D721Med (cell line): ENCODE data around the gene FBXO5.
A peak's percentile ranks its signal among the peaks of the same experiment; 100 is the strongest.

Source experiments
- DNase-seq: peaks from one replicate; pipeline ENCODE4 v3.0.0; 2011; ENCODE audit warnings: low spot score; ENCODE audit not compliant: insufficient read length
- FAIRE-seq: peaks from 2 replicates; lab custom pipeline; 2011; peaks lifted over from hg19 to GRCh38; lab: Jason Lieb, UNC
- TF ChIP-seq, protein P1 (sequence below): IDR thresholded peaks from 2 replicates; pipeline ENCODE4 v1.5.1; 2012; ENCODE audit warnings: mild to moderate bottlenecking, control low read depth; ENCODE audit not compliant: insufficient read depth; ENCODE audit errors: missing control alignments

The FBXO5 gene

GRCh38 chr6:152959333-152959732, 23.5 kb downstream of the FBXO5 start:
- no peak for FAIRE-seq
- no peak for DNase-seq
- TF ChIP-seq, protein P1, sequence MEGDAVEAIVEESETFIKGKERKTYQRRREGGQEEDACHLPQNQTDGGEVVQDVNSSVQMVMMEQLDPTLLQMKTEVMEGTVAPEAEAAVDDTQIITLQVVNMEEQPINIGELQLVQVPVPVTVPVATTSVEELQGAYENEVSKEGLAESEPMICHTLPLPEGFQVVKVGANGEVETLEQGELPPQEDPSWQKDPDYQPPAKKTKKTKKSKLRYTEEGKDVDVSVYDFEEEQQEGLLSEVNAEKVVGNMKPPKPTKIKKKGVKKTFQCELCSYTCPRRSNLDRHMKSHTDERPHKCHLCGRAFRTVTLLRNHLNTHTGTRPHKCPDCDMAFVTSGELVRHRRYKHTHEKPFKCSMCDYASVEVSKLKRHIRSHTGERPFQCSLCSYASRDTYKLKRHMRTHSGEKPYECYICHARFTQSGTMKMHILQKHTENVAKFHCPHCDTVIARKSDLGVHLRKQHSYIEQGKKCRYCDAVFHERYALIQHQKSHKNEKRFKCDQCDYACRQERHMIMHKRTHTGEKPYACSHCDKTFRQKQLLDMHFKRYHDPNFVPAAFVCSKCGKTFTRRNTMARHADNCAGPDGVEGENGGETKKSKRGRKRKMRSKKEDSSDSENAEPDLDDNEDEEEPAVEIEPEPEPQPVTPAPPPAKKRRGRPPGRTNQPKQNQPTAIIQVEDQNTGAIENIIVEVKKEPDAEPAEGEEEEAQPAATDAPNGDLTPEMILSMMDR = no peak

DNA sequence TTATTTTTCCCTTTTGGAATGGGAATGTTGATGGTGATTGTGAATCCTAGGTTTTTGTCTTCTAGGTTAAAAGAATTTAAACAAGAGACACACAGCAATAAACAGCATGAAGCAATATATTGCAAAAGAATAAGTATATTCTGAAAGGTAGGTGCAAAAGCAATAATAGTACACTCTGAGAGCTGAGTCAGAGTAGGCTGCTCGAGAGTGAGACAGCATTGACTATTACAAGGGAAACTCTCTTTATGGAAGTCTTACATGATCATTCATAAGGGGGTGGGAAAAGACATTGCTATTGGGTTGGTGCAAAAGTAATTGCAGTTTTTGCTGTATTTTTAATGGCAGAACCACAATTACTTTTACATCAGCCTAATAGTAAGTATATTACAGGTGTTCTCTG, 25.0 kb downstream of the FBXO5 start:
- FAIRE-seq (no peak), DNase-seq (no peak)
- TF ChIP-seq, protein P1 = no peak

GRCh38 chr6:152954443-152954842, 28.4 kb downstream of the FBXO5 start:
- TF ChIP-seq, protein P1 = peak; percentile 14
- FAIRE-seq (no peak), DNase-seq (no peak)

- DNase-seq = no peak
- FAIRE-seq = no peak
- TF ChIP-seq, protein P1 = peak; percentile 72
These were observed 29.9 kb downstream of the FBXO5 start for GRCh38 chr6:152952866-152953509.

DNA sequence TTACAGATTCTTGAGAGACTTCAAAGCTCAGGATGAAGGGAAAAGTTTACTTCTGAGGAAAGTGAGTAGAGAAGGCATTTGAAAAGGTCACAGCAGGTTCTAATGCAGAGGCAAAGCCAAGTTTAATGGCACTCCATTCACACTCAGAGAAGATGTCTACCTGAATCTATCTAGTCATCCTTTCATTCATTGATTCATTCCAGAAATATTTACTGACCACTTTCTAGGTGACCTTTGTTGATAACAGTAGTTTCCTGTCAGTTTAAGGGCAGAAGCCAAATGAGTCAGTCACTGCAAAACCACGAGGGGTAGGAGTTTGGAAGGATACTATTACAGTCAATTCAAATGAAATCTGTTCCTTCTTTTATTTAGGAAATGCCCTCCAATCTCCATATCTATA, 30.8 kb downstream of the FBXO5 start:
- TF ChIP-seq, protein P1 = no peak
- FAIRE-seq (no peak), DNase-seq (no peak)

GRCh38 chr6:152950240-152950639, 32.6 kb downstream of the FBXO5 start:
- TF ChIP-seq, protein P1 = no peak
- FAIRE-seq = no peak
- DNase-seq = no peak

DNA sequence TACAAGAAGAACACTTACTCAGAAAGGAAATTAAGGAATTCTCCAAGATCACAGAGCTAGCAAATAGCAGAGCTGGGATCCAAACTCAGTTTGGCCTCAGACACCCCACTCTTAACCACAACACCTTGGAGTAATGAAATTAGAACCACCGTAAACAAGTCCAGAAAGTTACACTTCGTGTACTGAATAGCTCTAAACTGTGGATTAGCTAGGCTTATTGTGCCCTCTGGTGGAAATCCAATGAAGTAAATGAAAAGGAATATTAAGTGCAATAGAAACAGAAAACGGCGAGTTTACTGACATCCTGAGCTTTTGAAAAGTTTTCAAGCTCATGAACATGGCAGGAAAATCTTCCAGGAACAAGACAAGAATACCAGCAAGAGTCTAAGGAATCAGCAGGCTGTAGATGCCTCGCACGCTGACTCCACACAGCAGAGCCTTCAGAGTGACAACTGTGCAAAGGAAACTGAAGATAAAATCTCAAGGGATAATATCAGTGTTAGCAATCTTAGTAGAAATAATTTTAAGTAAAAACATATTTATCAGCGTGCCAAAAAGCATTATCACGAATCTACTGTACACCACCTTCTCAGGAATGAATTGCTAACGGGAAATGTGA, 34.6 kb downstream of the FBXO5 start:
- DNase-seq = no peak
- TF ChIP-seq, protein P1 = peak; percentile 60
- FAIRE-seq = no peak
